Central memory CD4-positive, alpha-beta T cell (primary cell): ENCODE results near the gene LARP6.
"Not testable (repeated sequence)": the region's sequence is repeated elsewhere in the genome, so short reads cannot be mapped to it uniquely, and the experiment has no call there.

Source experiments
- DNase-seq: peaks from one replicate; pipeline ENCODE4 v3.0.0; 2022

The LARP6 gene

DNA sequence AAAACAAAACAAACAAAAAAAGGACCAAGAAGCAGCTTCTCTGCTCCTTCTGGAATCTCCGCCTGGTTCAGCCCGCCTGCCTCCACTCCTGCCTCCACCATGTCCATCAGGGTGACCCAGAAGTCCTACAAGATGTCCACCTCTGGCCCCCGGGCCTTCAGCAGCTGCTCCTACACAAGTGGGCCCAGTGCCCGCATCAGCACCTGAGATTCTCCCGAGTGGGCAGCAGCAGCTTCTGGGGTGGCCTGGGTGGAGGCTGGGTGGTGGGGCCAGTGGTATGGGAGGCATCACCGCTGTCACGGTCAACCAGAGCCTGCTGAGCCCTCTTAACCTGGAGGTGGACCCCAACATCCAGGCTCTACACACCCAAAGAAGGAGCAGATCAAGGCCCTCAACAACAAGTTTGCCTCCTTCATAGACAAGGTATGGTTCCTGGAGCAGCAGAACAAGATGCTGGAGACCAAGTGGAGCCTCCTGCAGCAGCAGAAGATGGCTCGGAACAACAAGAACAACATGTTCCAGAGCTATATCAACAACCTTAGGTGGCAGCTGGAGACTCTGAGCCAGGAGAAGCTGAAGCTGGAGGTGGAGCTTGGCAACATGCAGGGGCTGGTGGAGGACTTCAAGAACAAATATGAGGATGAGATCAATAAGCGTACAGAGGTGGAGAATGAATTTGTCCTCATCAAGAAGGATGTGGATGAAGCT is 4.8 kb upstream of the LARP6 start:
- not testable (repeated sequence) for DNase-seq

GRCh38 chr15:70857562-70858285 is 3.8 kb upstream of the LARP6 start:
- DNase-seq = no peak

GRCh38 chr15:70856884-70857561 is 3.1 kb upstream of the LARP6 start:
- no peak for DNase-seq

DNA sequence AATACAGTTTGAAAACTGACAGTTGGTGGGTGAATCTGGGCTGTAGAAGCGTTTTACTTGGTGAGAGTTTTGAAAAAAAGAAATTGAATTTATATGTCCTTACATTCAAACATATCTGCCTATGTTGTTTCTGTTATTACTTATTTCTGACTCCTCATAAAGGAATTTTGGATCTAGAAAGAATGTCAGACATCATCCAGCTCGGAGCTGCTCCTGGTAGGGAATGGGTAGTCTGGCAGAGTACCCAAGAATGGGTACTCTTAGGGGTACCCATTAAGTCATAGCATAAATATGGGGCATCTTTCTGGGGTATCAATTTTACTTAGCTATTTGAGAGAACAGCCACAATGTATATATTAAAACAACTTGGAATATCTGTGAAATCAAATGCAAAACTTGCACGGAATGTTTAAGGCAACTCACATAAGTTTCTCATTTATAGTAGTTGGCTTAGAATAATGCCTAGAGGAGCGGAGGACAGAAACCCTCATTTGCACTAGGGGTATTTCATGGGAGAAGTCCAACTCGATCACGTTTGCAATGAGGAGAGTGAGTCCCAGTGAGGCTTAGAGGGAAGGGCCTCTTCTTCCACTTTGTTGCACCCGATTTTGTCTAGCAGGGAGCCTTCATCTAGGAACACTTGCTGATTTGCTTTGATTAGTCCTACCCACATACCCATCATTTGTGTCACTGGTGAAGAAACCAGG is 2.4 kb upstream of the LARP6 start:
- DNase-seq = no peak

DNA sequence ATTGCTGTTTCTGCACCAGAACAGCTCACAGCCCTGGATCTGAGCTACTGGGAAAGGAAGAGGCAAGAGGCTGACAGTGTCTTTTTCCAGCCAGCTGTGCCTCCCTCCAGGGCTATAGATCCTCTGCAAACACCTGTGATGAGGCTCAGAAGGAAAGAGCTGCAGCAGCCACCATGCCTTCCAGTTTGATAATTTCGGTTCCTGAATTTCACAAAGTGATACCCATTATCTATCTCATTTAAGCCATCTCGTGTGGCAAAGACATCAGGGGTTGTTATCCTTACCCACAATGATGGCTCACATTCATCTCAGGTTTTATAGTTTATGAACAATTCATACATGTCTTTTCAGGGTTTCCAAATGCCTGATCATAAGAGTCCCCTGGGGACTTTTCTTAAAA is 1.8 kb upstream of the LARP6 start:
- DNase-seq = no peak

- no peak for DNase-seq
Observed at GRCh38 chr15:70854666-70854976, 664 bp upstream of the LARP6 start.

DNA sequence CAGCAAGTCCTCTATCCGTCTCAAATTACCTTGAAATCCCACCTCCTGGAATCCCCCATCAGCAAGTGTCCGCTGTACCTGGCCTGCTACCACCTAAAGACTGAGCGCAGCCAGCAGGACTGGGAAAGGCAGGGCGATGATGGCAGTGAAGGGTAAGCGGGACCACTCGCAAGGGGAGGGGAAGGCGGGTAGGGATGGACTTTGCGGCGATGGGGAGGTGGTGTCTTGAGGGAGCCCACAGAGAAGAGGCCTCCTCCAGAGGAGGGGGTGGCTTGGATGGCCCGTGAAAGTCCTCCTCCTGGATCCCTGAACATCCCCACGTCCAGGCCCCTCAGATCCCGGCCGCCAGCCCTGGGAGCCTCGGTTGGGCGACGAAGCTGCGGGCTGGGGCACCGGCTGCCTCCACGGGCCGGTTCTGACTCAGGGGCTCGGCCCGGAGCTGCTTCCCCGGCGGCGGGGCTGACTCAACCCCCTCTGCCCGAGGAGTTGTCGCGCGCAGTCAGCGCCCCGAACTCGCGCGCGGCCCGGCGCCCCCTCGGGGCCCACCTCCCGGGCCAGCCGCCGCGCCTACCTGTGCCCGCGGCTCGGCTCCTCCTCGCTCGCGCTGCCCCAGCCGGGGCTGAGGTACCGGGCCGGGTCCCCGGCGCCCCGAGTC is 512 bp downstream of the LARP6 start:
- no peak for DNase-seq

DNA sequence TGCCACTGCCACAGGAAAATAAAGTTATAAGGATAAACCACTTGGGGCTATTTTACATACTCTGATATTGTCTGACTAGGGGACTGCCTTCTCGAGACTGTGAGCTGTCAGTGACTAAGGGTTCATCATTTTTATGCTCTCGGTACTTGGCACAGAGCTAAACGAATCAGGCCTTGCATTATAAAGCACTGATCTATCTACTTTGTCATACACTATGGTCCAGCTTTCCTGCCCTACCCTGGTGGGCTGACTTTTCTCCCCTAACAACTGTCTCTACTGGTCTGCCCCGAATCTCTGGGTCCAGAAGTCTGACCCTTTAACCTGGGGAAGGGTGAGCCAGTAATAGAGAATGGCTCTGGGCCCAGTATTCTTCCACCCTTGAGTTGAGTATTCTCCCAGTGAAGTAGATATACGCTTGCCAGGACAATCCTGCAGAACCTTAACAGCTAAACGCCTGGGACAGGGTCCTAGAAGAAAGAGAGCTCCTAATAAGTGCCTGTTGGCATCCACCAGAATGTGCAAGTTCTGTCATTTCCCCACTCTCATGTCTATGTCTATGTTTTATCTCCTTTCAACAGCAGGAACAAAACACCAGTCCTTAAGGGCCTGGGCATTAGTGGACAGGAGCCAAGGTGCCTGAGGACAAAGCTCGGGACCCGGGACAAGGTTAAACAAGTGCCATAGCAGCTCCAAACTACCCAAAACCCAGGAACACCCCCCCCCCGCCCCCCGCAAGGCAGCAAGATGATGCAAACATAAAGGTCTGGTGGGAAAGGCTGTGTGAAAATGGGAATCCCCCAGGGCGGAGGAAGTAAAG is 1.2 kb downstream of the LARP6 start:
- no peak for DNase-seq

- no peak for DNase-seq
Observed at GRCh38 chr15:70851889-70852288, 2.1 kb downstream of the LARP6 start.

GRCh38 chr15:70845602-70846360 is 8.2 kb downstream of the LARP6 start:
- no peak for DNase-seq

GRCh38 chr15:70837476-70837875 is 16.5 kb downstream of the LARP6 start:
- DNase-seq = no peak

DNA sequence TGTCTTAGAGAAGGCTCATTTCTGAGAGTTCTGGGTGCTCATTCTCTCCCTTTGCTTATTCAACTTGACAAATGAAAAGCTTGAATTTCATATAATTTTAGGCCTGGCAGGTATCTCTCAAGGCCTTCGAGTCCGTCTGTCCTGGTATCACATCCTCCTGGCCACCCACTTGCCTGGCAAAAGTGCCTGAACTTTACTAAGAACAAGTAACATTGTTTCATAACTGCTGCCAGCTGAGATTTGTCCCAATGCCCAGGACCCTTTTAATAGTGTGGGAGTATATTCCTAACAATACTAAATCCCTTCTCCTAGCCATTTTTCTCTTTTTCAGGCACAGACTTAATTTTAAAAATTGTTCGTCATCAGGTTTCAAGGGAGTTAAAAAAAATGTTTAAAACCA is 18.1 kb downstream of the LARP6 start:
- no peak for DNase-seq

DNA sequence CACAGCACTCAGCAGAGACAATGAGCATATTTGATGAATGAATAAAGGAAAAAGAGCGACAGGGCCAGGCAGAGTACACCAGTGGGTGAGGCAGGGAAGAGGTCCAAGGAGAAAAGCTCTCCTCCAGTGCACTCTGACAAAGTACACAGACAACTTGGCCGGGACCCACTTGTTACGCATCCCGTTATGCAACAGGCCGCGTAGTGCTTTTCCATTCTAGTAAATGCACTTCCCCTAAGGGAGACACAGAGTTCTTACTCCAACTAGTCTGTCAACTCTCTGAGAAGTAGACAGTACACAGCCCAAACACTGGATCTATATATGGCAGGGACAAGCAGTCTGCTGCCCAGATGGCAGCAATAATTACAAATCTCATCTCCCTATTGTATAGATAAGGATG is 18.5 kb downstream of the LARP6 start:
- DNase-seq = no peak

DNA sequence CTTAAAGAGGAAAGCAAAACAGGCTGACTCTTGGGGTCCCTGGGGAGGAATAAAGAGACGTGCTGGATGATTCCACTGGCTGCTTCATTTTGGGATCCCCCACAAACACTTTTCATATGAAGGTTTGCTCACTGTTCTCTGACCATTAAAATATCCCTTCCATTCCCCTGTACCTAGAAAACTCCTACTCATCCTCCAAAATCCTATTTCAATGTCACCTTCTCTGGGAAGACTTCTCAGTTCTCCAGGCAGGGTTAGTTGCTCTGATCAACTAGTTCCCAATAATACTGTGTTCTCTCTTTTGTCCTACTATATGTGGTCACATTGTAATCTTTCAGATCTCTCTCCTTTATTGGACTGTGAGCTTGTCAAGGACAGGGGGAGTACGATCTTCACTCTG is 19.0 kb downstream of the LARP6 start:
- DNase-seq = no peak

DNA sequence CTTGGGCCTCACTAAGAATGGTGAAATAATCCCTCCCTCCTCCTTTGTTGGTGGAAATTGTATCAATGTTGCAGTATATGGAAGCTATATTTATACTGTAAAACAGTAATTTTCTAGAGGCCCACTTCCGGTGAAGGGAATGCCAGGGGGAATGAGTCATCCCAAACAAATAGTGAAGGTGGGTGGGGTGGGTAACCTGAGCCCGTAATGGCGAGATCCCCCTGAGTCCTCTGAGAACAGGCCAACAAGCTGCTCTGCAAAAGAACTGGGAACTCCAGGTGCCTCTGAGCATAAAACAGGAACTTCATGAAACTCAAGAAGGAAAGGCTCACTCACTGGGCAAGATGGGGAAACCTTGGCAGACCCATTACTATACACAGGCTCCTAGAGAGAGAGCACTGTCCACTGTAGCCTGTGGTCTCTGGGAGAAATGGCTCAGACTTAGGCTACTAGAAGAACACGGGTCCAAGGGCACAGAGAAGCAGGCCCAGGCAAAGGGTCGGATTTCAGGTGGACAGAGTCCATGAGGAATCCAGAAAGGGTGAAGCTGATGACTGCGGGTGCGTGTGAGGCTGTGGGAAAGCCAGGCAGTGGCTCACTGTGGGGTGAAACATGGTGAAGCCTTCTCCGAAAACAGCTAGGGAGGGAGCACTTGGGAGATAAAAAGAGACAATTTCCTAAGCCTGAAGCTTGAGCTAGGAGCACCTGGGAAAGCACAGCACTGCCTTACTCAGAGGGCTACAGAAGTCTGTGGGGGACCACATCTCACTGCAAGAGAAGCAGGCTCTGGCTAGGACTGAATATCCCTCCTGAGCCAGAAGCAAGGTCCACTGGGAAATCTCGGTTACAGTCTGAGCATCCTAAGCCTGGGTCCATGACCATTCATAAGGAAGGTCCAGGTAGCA is 19.8 kb downstream of the LARP6 start:
- DNase-seq = no peak

DNA sequence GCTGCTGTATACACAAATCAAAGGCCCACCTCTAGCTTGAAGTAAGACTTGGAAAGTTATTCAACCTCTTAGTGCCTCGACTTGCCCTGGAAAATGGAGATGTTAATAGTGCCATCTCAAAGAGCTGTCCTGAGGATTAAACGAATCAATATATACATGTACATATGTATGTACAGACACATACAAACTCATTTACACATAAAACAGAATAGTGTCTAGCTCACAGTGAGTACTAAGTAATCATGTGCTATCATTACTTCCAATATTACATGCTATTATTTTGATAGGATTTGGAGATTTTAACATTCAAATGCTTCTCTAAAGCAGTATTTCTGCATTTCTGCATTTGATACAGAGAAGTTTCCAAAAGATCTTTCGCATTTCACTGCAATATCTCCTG is 20.5 kb downstream of the LARP6 start:
- DNase-seq = no peak

DNA sequence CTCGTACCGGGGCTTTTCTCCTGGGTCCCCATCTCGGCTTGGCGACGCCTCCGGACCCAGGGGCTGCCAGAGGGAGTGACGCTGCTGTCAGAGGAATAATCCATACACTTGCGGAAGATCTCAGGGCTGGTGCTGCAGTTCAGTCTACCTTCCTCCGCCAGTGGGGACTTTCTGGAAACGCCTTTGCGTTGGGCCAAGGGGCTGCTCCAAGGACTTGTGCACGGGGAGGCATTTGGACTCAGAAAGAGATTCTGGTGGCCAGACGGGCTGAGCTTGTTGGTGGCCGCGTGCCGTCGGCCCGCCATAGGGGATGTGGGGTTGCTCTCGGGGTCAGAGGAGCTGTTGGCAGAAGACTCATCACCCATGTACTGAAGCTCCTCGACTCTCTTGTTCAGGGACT is 21.8 kb downstream of the LARP6 start:
- DNase-seq = no peak

GRCh38 chr15:70831094-70831911 is 22.7 kb downstream of the LARP6 start:
- no peak for DNase-seq

- no peak for DNase-seq
Observed at GRCh38 chr15:70830615-70831014, 23.3 kb downstream of the LARP6 start.
